IPS-18a (cell line): Measurements from ENCODE around the gene ANP32A.

Experiments
- H3K27ac ChIP-seq: one replicate; pipeline ENCODE4 v1.5.1; 2013; ENCODE audit warnings: low read length
- H3K27me3 ChIP-seq: one replicate; pipeline ENCODE4 v1.6.1; 2013; ENCODE audit warnings: mild to moderate bottlenecking, low read length; ENCODE audit not compliant: control insufficient read depth, insufficient read depth
- H3K36me3 ChIP-seq: one replicate; pipeline ENCODE4 v1.6.1; 2013; ENCODE audit warnings: low read depth, low read length; ENCODE audit not compliant: control insufficient read depth
- H3K4me1 ChIP-seq: one replicate; pipeline ENCODE4 v1.6.1; 2013; ENCODE audit warnings: low read depth, low read length; ENCODE audit not compliant: control insufficient read depth
- H3K4me3 ChIP-seq: one replicate; pipeline ENCODE4 v1.5.1; 2013; ENCODE audit warnings: low read length
- H3K9ac ChIP-seq: one replicate; pipeline ENCODE4 v1.6.1; 2013; ENCODE audit warnings: mild to moderate bottlenecking, low read length, moderate library complexity
- H3K9me3 ChIP-seq: one replicate; pipeline ENCODE4 v1.6.1; 2013; ENCODE audit warnings: low read depth, low read length; ENCODE audit not compliant: control insufficient read depth

The ANP32A gene

DNA sequence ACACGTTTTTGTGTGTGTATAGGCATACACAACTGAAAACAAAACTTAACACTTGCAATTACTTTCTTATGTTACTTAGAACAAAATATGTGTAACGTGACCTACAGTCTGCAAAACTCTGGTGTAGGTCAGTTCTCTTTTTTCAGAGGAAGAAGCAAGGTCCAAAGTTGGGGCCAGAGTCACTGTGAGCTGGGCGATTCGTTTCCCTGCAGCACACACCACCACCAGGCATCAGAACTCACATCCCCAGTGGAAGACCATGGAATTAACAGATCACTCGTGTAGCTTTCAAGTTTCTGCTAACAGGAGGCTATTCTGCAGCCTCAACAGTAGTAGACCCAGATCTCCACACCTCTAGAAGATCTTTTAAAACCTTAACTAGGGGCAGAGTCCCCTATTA lies 25.8 kb downstream of the ANP32A start:
- Histone ChIP-seq H3K4me1 (peaks cover 68% of the 10 kb centered on the region), H3K9ac (peak overlapping the region; percentile 46), H3K9me3 (no peaks in the 10 kb centered on the region), H3K4me3 (no peak overlapping the region), H3K27me3 (no peaks in the 10 kb centered on the region), H3K27ac (no peak overlapping the region), H3K36me3 (no peaks in the 10 kb centered on the region)

GRCh38 chr15:68794307-68794706 lies 26.4 kb downstream of the ANP32A start:
- Histone ChIP-seq H3K27ac (no peak overlapping the region), H3K27me3 (no peaks in the 10 kb centered on the region), H3K4me1 (peaks cover 74% of the 10 kb centered on the region), H3K4me3 (no peak overlapping the region), H3K9me3 (no peaks in the 10 kb centered on the region), H3K36me3 (no peaks in the 10 kb centered on the region), H3K9ac (peak overlapping the region; percentile 46)

DNA sequence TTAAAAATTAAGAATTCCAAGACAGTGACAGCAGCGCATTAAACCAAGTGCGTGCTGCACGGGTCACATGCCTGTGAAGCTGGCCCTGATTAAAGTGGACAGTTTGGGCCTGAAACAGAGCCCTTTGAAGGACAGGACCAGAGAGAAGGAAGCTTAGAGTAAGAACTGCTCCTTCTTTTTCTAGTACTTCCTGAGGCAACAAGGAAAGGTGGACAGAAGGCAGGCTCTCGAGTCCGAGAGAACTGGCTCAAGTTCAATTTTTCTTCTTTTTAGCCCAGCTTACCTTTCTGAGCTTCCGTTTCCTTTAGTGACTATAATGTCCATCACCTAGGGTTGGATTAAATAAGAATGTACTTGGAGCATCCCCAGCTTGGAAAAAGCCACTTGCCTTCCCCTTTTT lies 26.9 kb downstream of the ANP32A start:
- Histone ChIP-seq H3K4me3 (no peak overlapping the region), H3K9ac (no peak overlapping the region), H3K9me3 (no peaks in the 10 kb centered on the region), H3K36me3 (no peaks in the 10 kb centered on the region), H3K4me1 (peaks cover 77% of the 10 kb centered on the region), H3K27me3 (no peaks in the 10 kb centered on the region), H3K27ac (no peak overlapping the region)

DNA sequence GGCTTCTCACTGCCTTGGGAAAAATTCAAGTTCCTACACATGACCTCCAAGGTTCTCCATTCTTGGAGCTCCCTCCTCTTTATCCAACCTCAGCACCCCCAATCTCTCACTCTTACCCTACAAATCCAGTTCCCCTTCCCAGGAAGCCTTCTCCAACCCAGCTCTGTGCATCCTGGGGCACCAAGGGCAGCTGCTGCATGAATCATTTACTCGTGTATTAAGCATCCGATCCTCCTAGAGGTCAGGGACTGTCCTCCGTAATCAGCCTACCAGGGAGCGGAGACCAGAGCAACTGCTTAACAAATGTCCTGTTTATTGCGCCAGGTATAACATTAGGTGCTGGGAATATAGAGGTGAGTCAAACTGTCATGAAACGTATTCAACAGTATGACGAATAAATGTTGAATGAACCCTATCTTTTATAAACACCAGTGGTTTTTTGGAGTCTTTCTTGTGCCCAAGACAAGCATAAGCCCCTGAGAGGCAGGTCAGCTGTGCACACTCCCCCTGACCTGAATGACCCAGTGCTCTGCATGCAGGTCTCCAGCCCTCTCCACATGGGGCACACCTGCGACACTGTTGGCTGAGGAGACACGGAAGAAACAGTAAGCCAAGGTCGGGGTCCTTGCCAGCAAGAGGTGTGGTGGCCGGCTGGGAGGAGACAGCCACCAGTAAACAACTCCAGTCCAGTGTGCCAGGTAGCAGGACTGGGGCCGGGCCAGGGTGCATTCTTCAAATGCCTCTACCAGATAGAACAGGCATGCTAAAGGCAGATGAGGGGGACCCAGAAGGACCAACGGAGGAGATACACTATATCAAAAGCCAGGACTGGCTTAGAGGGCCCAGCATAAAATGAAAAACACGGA lies 27.6 kb downstream of the ANP32A start:
- Histone ChIP-seq H3K27ac (no peak overlapping the region), H3K9me3 (no peaks in the 10 kb centered on the region)

GRCh38 chr15:68791431-68792283 lies 29.0 kb downstream of the ANP32A start:
- H3K36me3 ChIP-seq = peaks cover 8% of the 10 kb centered on the region
- H3K4me3 ChIP-seq = no peak overlapping the region
- H3K9me3 ChIP-seq = no peaks in the 10 kb centered on the region
- H3K27ac ChIP-seq = no peak overlapping the region
- H3K9ac ChIP-seq = no peak overlapping the region
- H3K4me1 ChIP-seq = peaks cover 71% of the 10 kb centered on the region
- no peaks in the 10 kb centered on the region for H3K27me3 ChIP-seq

More for the DNA sequence above, 27.6 kb downstream of the ANP32A start:
- peaks cover 74% of the 10 kb centered on the region for H3K4me1 ChIP-seq
- H3K9ac ChIP-seq = no peak overlapping the region
- H3K36me3 ChIP-seq = no peaks in the 10 kb centered on the region
- H3K27me3 ChIP-seq = no peaks in the 10 kb centered on the region
- H3K4me3 ChIP-seq = no peak overlapping the region

GRCh38 chr15:68790910-68791309 lies 29.8 kb downstream of the ANP32A start:
- no peak overlapping the region for H3K9ac ChIP-seq
- no peak overlapping the region for H3K4me3 ChIP-seq
- peaks cover 13% of the 10 kb centered on the region for H3K36me3 ChIP-seq
- H3K9me3 ChIP-seq = no peaks in the 10 kb centered on the region
- H3K4me1 ChIP-seq = peaks cover 66% of the 10 kb centered on the region
- H3K27ac ChIP-seq = no peak overlapping the region
- no peaks in the 10 kb centered on the region for H3K27me3 ChIP-seq

DNA sequence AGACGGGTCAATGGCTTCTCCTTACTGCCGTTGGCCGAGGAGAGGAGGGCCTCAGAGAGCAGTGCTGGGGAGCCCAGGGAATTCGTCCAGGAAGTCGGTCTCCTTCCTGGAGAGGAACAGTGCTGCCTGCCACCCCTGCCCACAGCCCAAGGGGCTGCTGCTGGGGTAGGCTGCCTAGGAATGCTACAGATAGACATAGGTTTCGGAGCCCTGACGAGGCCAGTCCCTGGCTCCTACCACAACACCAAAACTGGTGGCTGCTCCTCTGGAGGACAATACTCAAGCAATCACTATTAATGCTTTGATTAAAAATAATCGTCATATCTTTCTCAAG lies 30.5 kb downstream of the ANP32A start:
- H3K9ac ChIP-seq = no peak overlapping the region

GRCh38 chr15:68789534-68790241 lies 31.0 kb downstream of the ANP32A start:
- Histone ChIP-seq H3K27me3 (no peaks in the 10 kb centered on the region), H3K9me3 (no peaks in the 10 kb centered on the region), H3K27ac (no peak overlapping the region), H3K4me1 (peaks cover 56% of the 10 kb centered on the region), H3K36me3 (peaks cover 24% of the 10 kb centered on the region), H3K4me3 (no peak overlapping the region), H3K9ac (no peak overlapping the region)

More for the DNA sequence above, 30.5 kb downstream of the ANP32A start:
- Histone ChIP-seq H3K4me1 (peaks cover 60% of the 10 kb centered on the region), H3K27me3 (no peaks in the 10 kb centered on the region), H3K4me3 (no peak overlapping the region), H3K9me3 (no peaks in the 10 kb centered on the region), H3K36me3 (peaks cover 19% of the 10 kb centered on the region), H3K27ac (no peak overlapping the region)

- H3K27me3 ChIP-seq = no peaks in the 10 kb centered on the region
- H3K36me3 ChIP-seq = peaks cover 30% of the 10 kb centered on the region
- peaks cover 50% of the 10 kb centered on the region for H3K4me1 ChIP-seq
- H3K27ac ChIP-seq = no peak overlapping the region
- no peak overlapping the region for H3K4me3 ChIP-seq
- no peaks in the 10 kb centered on the region for H3K9me3 ChIP-seq
- H3K9ac ChIP-seq = no peak overlapping the region
These were observed 31.6 kb downstream of the ANP32A start for GRCh38 chr15:68789091-68789490.

DNA sequence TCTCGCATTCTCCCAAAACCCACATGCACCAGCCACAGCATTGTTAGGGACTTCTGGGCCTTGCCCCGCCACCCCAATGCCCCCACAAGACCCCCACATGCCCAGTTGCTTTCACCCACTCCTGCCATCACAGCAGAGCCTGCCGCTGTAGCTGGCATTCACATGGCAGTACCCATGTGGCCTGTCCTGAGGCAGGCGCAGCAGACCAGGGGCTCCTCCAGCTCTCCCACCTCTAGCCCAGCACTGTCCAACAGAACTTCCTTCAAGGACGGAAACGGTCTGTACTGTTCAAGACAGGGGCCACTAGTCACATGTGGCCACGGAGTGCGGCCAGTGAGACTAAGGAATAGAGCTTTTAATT lies 32.5 kb downstream of the ANP32A start:
- Histone ChIP-seq H3K9me3 (no peaks in the 10 kb centered on the region), H3K27ac (no peak overlapping the region), H3K4me1 (peaks cover 45% of the 10 kb centered on the region), H3K4me3 (no peak overlapping the region), H3K27me3 (no peaks in the 10 kb centered on the region), H3K9ac (no peak overlapping the region), H3K36me3 (peaks cover 35% of the 10 kb centered on the region)

- Histone ChIP-seq H3K9ac (no peak overlapping the region), H3K27ac (no peak overlapping the region), H3K4me3 (no peak overlapping the region), H3K27me3 (no peaks in the 10 kb centered on the region), H3K4me1 (peaks cover 46% of the 10 kb centered on the region), H3K9me3 (no peaks in the 10 kb centered on the region), H3K36me3 (peaks cover 40% of the 10 kb centered on the region)
These were observed 33.0 kb downstream of the ANP32A start for GRCh38 chr15:68787609-68788263.
